Superior temporal gyrus (tissue), 1 donor: ENCODE data around the gene TMC4.
"Not testable (repeated sequence)": the region's sequence is repeated elsewhere in the genome, so short reads cannot be mapped to it uniquely, and the experiment has no call there.

ENCODE experiments used
- DNase-seq: peaks from one replicate; pipeline ENCODE4 v3.0.0-alpha.2; 2016; ENCODE audit errors: extremely low spot score

The TMC4 gene

GRCh38 chr19:54203151-54203611 lies 30.2 kb upstream of the TMC4 start:
- no peak for DNase-seq

DNA sequence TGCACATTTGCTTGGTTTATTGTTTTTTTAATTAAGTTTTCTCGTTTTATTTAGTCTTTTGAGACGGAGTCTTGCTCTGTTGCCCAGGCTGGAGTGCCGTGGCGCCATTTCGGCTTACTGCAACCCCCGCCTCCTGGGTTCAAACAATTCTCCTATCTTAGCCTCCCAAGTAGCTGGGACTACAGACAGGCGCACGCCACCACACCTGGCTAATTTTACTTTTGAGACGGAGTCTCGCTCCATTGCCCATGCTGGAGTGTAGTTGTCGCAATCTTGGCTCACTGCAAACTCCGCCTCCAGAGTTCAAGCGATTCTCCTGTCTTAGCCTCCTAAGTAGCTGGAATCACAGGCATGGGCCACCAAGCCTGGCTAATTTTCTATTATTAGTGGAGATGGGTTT lies 29.0 kb upstream of the TMC4 start:
- DNase-seq = no peak

DNA sequence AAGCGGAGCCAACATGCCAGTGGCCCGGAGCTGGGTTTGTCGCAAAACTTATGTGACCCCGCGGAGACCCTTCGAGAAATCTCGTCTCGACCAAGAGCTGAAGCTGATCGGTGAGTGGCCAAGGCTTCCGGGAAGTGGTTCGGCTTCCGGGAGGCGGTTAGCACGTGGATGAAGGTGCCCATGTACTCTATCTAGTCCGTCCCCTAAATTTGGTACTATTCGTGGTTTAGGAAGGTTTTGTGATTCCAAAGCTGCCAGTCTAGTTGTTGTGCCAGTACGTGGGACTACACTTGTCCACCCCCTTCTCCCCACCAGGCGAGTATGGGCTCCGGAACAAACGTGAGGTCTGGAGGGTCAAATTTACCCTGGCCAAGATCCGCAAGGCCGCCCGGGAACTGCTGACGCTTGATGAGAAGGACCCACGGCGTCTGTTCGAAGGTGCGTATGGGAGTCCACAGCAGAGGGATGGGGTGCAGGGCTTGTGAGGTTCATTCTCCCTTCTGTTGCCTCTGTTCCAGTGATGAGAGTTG lies 28.3 kb upstream of the TMC4 start:
- DNase-seq = no peak

DNA sequence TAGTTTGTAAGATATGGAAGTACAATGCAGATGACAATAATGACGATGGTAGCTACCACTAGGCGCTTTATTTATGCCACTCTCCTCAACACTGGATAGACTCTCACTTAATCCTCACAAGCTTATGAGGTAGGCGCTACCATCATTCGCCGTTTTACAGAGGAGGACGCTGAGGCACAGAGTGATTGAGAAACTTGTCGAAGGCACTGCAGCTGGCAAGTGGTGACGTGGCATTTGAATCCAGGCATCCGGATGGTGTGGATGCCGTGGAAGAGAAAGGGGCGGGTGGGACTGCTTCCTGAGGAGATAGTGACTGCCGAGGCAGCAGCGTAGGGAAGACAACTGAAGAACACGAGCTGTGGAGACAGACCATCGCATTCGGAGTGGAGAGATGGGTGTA lies 26.4 kb upstream of the TMC4 start:
- DNase-seq = no peak

GRCh38 chr19:54197121-54197520 lies 24.2 kb upstream of the TMC4 start:
- DNase-seq = no peak

GRCh38 chr19:54196536-54196935 lies 23.6 kb upstream of the TMC4 start:
- no peak for DNase-seq

- DNase-seq = not testable (repeated sequence)
Measured at GRCh38 chr19:54194463-54194862, 21.5 kb upstream of the TMC4 start.

DNA sequence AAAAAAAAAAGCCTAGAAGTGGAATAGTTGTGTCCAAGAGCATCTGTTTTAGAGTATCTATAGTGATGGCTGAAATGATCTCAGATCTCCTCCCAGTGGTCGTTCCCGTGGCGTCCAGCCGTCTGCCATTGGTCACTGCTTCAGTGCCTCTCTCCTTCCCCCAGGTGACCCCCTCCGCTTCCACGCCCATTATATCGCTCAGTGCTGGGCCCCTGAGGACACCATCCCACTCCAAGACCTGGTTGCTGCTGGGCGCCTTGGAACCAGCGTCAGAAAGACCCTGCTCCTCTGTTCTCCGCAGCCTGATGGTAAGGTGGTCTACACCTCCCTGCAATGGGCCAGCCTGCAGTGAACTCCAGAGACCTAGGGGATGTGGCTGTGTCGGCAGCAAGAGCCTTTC lies 20.1 kb upstream of the TMC4 start:
- no peak for DNase-seq

GRCh38 chr19:54191811-54192453 lies 19.0 kb upstream of the TMC4 start:
- no peak for DNase-seq

- peak; percentile 72 for DNase-seq
Measured at GRCh38 chr19:54191011-54191810, 18.3 kb upstream of the TMC4 start, which contains the start of gene TSEN34. Gene TSEN34 (plus strand): TSS chr19:54191308. CDS start chr19:54191365, 57 bp downstream.

DNA sequence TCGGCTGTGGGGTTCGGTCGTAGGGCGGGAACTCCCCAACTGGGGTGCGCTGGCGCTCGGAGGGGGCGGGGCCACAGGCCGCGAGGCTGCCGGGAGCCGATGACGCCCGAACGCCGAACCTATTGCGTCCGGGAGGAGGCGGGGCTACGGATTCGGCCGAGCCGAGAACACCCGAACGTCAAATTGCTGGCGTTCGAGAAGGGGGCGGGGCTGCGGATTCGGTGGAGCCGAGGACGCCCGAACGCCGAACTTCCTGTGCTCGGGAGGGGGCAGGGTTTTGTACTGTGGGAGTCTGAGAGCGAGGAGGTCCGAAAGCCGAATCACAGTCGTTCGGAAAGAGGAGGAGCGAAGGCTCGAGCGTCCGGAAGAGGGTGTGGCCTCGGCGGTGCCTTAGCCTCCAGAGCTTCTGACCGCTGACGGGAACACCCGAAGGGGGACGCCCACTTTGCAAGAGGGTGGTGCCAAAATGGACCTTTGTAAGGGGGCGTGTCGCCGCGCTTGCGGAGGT lies 17.6 kb upstream of the TMC4 start:
- DNase-seq = peak; percentile 99

DNA sequence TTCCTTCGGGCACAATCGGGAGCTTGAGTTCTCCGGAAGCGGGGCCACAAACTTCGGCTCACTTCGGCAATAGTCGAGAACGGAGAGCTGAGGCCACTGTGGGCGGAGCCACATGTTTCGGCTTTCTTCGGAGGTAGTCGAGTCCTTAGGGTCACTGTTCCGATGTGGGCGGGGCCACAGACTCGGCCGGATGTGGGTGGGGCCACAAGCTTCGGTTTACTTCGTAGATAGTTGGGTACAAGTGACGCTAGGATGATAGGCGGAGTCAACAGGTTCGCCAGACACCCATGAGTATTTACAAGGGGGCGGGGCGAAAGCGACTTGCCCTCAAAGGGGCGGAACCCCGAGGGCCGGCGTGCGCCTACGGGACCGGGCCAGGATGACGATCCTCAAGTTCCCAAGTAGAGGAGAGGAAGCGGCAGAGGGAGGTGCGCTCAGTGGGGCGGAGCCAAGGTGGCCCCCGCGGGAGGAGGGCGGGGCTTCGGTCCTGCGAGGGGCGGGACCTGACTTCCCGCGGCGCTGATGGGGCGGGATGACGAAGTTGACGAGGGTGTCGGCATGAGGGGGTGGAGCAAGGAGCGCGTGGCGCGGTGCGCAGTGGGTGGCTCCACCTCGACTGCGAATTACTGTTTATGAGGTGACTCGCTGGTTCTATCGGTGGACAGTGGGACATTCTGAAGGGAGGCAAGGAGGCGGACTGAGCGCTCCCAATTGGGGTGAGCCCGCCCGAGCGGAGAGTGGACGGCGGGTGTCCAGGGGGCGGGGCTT lies 17.0 kb upstream of the TMC4 start:
- DNase-seq = peak; percentile 100

DNA sequence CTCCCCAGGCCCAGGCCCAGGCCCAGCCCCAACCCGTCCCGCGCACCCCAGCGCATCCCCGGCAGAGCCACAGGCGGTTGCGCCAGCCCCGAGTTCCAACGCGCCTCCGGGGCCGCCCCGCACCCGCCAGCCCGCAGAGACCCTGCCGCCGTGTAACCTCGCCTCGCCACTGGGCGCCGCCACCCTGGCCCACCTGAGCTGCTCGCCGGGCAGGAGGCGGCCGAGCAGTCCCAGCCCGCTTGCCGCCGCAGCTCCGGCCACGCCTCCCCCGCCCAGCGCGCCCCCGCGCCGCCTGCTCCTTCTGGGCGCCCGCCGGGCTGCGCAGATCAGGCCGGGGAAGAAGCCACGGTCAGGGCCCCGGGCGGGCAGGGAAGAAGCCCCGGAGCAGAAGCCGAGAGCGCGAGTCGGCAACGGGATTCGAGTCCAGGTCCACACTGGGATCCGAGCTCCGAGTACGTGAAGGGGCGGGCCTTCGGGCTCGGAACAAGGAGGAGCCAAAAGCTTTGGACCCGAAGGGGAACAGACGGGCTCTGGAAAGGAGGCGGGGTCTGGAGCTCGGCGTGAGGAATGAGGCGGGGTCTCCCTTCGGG lies 16.3 kb upstream of the TMC4 start, which contains the start of gene MBOAT7:
Gene MBOAT7, minus strand, starts transcription at position 436 of the 590 bp plus-strand sequence. CDS start 1,072 bp downstream, outside the sequence.
- no peak for DNase-seq

GRCh38 chr19:54188215-54188871 lies 15.4 kb upstream of the TMC4 start:
- DNase-seq = no peak

DNA sequence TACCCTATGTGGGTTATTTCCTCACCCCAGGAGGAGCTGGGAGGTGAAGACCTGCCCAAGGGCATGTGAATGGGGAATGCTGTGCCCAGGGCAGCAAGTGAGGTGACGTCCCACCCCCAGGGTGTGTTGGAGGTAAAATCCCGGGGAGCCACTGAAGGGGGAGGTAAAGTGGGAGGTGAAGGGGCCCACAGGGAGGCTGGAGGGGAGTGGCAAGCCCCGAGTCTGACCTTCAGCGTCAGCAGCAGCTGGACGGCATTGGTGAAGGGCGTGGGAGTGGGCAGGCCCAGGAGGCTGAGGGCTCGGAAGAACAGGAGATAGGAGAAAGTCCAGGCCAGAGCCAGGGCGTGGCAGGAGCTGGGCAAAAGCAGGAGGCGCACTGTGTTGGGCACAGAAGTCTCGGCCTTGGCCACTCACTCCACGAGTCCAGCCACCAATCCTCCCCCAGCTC lies 14.0 kb upstream of the TMC4 start:
- no peak for DNase-seq

DNA sequence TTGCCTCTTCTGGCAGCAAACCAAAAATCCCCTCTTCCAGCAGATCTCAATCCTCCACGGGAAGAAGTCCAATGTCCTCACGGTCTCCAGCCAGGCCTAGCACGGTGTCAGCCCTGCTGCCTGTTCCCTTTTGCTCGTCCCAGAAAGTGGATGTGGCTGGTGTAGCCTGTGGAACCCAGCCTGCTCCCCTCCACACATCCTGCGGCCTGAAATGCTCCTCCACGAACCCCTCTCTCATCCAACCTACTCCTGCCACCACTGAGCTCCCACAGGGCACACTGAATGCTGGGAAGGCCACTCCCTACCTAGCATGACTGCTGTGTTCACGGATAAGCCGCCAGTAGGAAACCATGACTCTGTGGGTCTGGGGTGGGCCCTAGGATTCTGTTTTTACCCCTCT lies 13.4 kb upstream of the TMC4 start:
- no peak for DNase-seq

DNA sequence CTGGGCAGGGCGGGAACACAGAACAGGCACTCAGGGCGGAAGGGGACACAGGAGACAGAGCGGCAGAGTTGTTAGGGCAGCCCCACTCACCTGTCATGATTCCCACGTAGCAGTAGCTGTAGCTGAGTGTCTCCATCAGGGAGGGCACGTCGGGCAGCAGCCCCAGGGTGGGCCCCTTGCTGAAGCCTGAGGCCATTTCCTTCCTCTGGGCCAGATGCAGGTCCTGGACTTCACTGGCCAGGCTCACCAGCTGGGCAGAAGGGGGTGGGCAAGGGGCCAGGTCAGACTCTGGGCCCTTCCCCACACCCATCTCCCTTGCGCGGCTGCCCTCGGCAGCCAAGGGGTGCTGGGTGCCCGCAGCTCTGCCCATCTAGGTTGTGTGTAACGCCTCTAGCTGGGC lies 10.5 kb upstream of the TMC4 start:
- DNase-seq = no peak

DNA sequence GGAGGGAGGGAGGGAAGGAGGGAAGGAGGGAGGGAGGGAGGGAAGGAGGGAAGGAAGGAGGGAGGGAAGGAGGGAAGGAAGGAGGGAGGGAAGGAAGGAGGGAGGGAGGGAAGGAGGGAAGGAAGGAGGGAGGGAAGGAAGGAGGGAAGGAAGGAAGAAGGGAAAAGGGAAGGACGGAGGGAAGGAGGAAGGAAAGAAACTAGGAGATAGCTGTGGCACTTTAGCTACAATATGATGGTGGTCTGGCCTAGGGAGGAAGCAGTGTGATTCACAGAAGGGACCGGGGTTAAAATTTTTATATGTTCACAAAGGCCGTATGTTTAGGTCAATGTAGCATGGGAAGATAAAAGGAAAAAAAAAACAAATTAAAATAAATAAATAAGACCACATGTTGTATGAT lies 8.9 kb upstream of the TMC4 start:
- not testable (repeated sequence) for DNase-seq

DNA sequence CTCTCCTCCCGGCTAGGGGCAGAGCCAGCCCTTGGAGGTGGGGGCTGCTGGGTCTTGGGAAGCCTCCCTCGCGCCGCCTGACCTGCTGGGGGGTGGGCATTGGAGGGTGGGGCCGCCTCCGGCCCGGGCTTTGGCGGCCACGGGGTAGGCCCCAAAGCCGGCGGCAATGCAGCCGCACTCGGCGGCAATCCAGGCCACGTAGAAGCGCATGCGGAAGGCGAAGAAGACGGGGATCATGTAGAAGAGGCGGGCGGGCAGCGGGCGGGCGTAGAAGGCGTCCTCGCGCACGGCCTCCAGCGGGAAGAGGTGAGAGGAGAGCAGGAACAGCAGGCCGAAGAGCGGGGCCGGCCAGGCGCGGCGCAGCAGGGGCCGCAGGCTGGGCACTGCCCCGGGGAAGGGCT lies 7.7 kb upstream of the TMC4 start:
- no peak for DNase-seq

DNA sequence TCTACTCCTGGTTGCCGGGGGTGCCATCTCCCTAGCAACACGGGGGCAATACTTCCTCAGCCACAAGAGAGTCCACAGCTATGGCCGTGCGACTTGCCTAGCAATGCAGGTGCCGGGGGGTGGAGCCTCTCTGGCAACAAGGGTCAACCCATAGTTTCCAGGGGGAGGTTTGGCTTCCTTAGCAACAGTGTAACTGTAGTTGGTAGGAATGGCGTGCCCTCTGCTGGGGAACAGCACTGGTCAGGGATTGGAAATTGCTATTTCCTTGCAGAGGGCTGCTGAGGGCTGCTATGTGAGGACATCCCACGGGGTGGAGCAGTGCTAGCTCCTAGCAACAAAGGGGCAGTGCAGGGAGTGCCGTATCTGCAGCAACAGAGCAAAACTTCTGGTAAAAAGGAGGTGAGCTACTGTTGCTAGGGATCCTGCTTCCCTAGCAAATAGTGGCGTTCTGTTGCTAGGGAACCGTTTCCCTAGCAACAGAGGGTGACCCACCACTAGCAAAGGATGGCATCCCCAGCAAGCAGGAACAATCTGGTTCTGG lies 7.0 kb upstream of the TMC4 start:
- peak; percentile 59 for DNase-seq
